Neuronal stem cell (in vitro differentiated cells): ENCODE data around the gene MYO19. TPM values are rescaled to one million over a fixed set of nuclear protein-coding genes. Genes with fewer than 3 reads are reported as not detected.
A peak's percentile ranks its signal among the peaks of the same experiment; 100 is the strongest.

Experiments
- DNase-seq: peaks from one replicate; pipeline ENCODE4 v3.0.0-alpha.2; 2013; ENCODE audit warnings: low spot score
- H2AFZ ChIP-seq: one replicate; pipeline ENCODE4 v1.6.1; 2013; ENCODE audit warnings: mild to moderate bottlenecking, low read length, inconsistent platforms
- H2AK5ac ChIP-seq: 2 replicates; pipeline ENCODE4 v1.6.1; 2013; ENCODE audit warnings: low read depth, mild to moderate bottlenecking, inconsistent platforms, low read length, moderate library complexity, mixed read lengths
- H2BK120ac ChIP-seq: 2 replicates; pipeline ENCODE4 v1.6.1; 2013; ENCODE audit warnings: low read depth, mild to moderate bottlenecking, inconsistent platforms, low read length, moderate library complexity, mixed read lengths
- H2BK12ac ChIP-seq: one replicate; pipeline ENCODE4 v1.6.1; 2013; ENCODE audit warnings: low read length, inconsistent platforms
- H2BK15ac ChIP-seq: 2 replicates; pipeline ENCODE4 v1.6.1; 2013; ENCODE audit warnings: mild to moderate bottlenecking, low read length, inconsistent platforms, mixed read lengths
- H2BK5ac ChIP-seq: one replicate; pipeline ENCODE4 v1.6.1; 2013; ENCODE audit warnings: inconsistent platforms, mild to moderate bottlenecking, low read length, moderate library complexity
- H3K14ac ChIP-seq: one replicate; pipeline ENCODE4 v1.6.1; 2013; ENCODE audit warnings: low read length, inconsistent platforms
- H3K18ac ChIP-seq: 2 replicates; pipeline ENCODE4 v1.6.1; 2013; ENCODE audit warnings: low read length, inconsistent platforms
- H3K23ac ChIP-seq: 2 replicates; pipeline ENCODE4 v1.6.1; 2013; ENCODE audit warnings: low read depth, mild to moderate bottlenecking, mixed read lengths, low read length, inconsistent platforms; ENCODE audit not compliant: poor library complexity
- H3K27ac ChIP-seq: replicated peaks from 3 replicates; pipeline ENCODE4 v1.5.1; 2013; ENCODE audit warnings: low read length, inconsistent platforms
- H3K27me3 ChIP-seq, 3 experiments: 2 replicates each; pipeline ENCODE4 v1.6.1; 2013; ENCODE audit warnings: low read length in 3 of 3, mild to moderate bottlenecking in 2 of 3, inconsistent platforms in 1 of 3, low read depth in 1 of 3, mixed read lengths in 1 of 3, moderate library complexity in 1 of 3; ENCODE audit not compliant: control insufficient read depth in 3 of 3, insufficient read depth in 3 of 3
- H3K36me3 ChIP-seq, 2 donors: replicated peaks in 1 of 2; 2 replicates each; pipeline ENCODE4 v1.6.1; 2013; ENCODE audit warnings: low read length in 2 of 2; ENCODE audit not compliant: control insufficient read depth in 2 of 2, insufficient read depth in 2 of 2
- H3K4ac ChIP-seq: 2 replicates; pipeline ENCODE4 v1.6.1; 2013; ENCODE audit warnings: inconsistent platforms, mild to moderate bottlenecking, low read length, moderate library complexity
- H3K4me1 ChIP-seq, 2 donors: 1 replicate in 1 of 2; 2 replicates in 1 of 2; pipeline ENCODE4 v1.6.1; 2013; ENCODE audit warnings: low read length in 2 of 2, low read depth in 1 of 2; ENCODE audit not compliant: control insufficient read depth in 2 of 2, insufficient read depth in 1 of 2
- H3K4me2 ChIP-seq: one replicate; pipeline ENCODE4 v1.6.1; 2013; ENCODE audit warnings: mild to moderate bottlenecking, low read length, inconsistent platforms; ENCODE audit not compliant: insufficient read depth, poor library complexity, severe bottlenecking
- H3K4me3 ChIP-seq, 2 donors: 2 replicates each; pipeline ENCODE4 v1.5.1; 2013; ENCODE audit warnings: low read length in 2 of 2, mild to moderate bottlenecking in 2 of 2, inconsistent platforms in 1 of 2, moderate library complexity in 1 of 2
- H3K79me1 ChIP-seq: one replicate; pipeline ENCODE4 v1.6.1; 2013; ENCODE audit warnings: low read depth, mild to moderate bottlenecking, inconsistent platforms, low read length, moderate library complexity
- H3K9ac ChIP-seq: one replicate; pipeline ENCODE4 v1.6.1; 2013; ENCODE audit warnings: mild to moderate bottlenecking, low read depth, low read length, inconsistent platforms; ENCODE audit not compliant: poor library complexity
- H3K9me3 ChIP-seq, 2 donors: replicated peaks in 1 of 2; 2 replicates each; pipeline versions ENCODE3 to v1.6.1; 2013; ENCODE audit warnings: low read length in 2 of 2, mild to moderate bottlenecking in 2 of 2, inconsistent platforms in 1 of 2, low read depth in 1 of 2, mixed read lengths in 1 of 2, moderate library complexity in 1 of 2; ENCODE audit not compliant: control insufficient read depth in 2 of 2, insufficient read depth in 1 of 2
- H4K8ac ChIP-seq: one replicate; pipeline ENCODE4 v1.6.1; 2013; ENCODE audit warnings: low read depth, mild to moderate bottlenecking, inconsistent platforms, low read length, moderate library complexity
- H4K91ac ChIP-seq: one replicate; pipeline ENCODE4 v1.6.1; 2013; ENCODE audit warnings: low read length, low read depth, mild to moderate bottlenecking, inconsistent platforms; ENCODE audit not compliant: poor library complexity
- WGBS, 2 donors: extraction: QIAGEN DNeasy Blood & Tissue Kit; methylation state at CpG; one replicate each; pipeline ENCODE4 v1.1.7; 2013; ENCODE audit warnings: missing lambda C conversion rate in 2 of 2, mixed read lengths in 1 of 2; ENCODE audit not compliant: insufficient read length in 2 of 2, insufficient replicate concordance in 1 of 2; ENCODE audit errors: extremely low coverage in 2 of 2; 5-methylcytosine and 5-hydroxymethylcytosine counted together
- polyA plus RNA-seq, 2 experiments: library from polyadenylated mRNA; stranded (reverse); fragments of 200-250 nt; gene quantifications; one replicate each; pipeline ENCODE4 v1.2.3, GENCODE V29; 2013

The MYO19 gene, protein sequence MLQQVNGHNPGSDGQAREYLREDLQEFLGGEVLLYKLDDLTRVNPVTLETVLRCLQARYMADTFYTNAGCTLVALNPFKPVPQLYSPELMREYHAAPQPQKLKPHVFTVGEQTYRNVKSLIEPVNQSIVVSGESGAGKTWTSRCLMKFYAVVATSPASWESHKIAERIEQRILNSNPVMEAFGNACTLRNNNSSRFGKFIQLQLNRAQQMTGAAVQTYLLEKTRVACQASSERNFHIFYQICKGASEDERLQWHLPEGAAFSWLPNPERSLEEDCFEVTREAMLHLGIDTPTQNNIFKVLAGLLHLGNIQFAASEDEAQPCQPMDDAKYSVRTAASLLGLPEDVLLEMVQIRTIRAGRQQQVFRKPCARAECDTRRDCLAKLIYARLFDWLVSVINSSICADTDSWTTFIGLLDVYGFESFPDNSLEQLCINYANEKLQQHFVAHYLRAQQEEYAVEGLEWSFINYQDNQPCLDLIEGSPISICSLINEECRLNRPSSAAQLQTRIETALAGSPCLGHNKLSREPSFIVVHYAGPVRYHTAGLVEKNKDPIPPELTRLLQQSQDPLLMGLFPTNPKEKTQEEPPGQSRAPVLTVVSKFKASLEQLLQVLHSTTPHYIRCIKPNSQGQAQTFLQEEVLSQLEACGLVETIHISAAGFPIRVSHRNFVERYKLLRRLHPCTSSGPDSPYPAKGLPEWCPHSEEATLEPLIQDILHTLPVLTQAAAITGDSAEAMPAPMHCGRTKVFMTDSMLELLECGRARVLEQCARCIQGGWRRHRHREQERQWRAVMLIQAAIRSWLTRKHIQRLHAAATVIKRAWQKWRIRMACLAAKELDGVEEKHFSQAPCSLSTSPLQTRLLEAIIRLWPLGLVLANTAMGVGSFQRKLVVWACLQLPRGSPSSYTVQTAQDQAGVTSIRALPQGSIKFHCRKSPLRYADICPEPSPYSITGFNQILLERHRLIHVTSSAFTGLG
- 29.5 TPM for polyA plus RNA-seq (2013, experiment 1 of 2)
- 30.0 TPM for polyA plus RNA-seq (2013, experiment 2 of 2)

GRCh38 chr17:36534840-36535668, at the start of gene MYO19, which contains the start of gene PIGW:
Gene MYO19 (minus strand): TSS chr17:36534868. CDS start chr17:36532538, 2,330 bp downstream.
Gene PIGW (plus strand): TSS chr17:36534987. CDS start chr17:36537102, 2,115 bp downstream.
- H3K4ac ChIP-seq = peak within 1 kb of the TSS; percentile 47
- H3K18ac ChIP-seq = peak within 1 kb of the TSS; percentile 98
- peak within 1 kb of the TSS; percentile 58 for H3K14ac ChIP-seq
- H4K91ac ChIP-seq = peak within 1 kb of the TSS; percentile 77
- peak within 1 kb of the TSS; percentile 94 for H3K9ac ChIP-seq
- H3K4me3 ChIP-seq = peak within 1 kb of the TSS; percentile 86 to 98
- no peaks in the 10 kb centered on the region for H3K9me3 ChIP-seq
- peak within 1 kb of the TSS; percentile 54 for H2AK5ac ChIP-seq
- H4K8ac ChIP-seq = no peak within 1 kb of the TSS
- WGBS, 2 donors = no CpG with 5 or more reads among the region's 83 CpGs
- peaks cover 5 to 8% of the 10 kb centered on the region in 2 donors for H3K4me1 ChIP-seq
- H3K4me2 ChIP-seq = peak within 1 kb of the TSS; percentile 99
- no peaks in the 10 kb centered on the region for H3K79me1 ChIP-seq
- H3K23ac ChIP-seq = peak within 1 kb of the TSS; percentile 77
- no peak within 1 kb of the TSS for H2BK12ac ChIP-seq
- peaks cover 23 to 69% of the 10 kb centered on the region in 2 donors for H3K36me3 ChIP-seq
- H3K27me3 ChIP-seq = no peaks in the 10 kb centered on the region
- H2BK120ac ChIP-seq = no peak within 1 kb of the TSS
- H3K27ac ChIP-seq = peak within 1 kb of the TSS; percentile 91
- peak within 1 kb of the TSS; percentile 89 for H2BK5ac ChIP-seq
- H2BK15ac ChIP-seq = peak within 1 kb of the TSS; percentile 93
- peak; percentile 88 for DNase-seq
- H2AFZ ChIP-seq = peak within 1 kb of the TSS; percentile 94

DNA sequence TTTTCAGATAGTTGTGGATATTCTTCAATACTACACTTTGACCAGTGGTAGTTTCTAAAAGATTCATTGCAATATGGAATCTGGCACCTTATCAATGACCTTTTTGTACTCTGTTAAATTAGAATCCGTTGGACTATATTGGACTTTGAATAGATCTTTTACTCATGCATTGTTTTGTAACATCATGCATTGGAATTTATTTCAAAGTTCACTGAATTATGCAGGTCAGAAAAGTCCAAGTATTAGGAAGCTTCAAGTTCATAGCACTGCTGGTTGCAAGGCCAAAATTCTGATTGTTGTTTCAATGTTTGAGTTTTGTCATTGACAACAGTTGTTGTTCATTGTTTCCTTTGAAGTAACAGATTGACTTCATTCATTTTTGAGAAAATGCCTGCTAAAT, 49.1 kb upstream of the MYO19 start:
- no peak overlapping the region for H2BK120ac ChIP-seq
- H3K27ac ChIP-seq = no peak overlapping the region
- no peak overlapping the region for H4K8ac ChIP-seq
- H3K79me1 ChIP-seq = no peaks in the 10 kb centered on the region
- peaks cover 26 to 93% of the 10 kb centered on the region in 2 donors for H3K36me3 ChIP-seq
- H3K27me3 ChIP-seq = no peaks in the 10 kb centered on the region
- H2BK5ac ChIP-seq = no peak overlapping the region
- no peak overlapping the region for H2BK12ac ChIP-seq
- H2AFZ ChIP-seq = no peak overlapping the region
- no peak overlapping the region for H3K4ac ChIP-seq
- no peak overlapping the region for H2AK5ac ChIP-seq
- no peak overlapping the region for H4K91ac ChIP-seq
- H3K14ac ChIP-seq = no peak overlapping the region
- H3K4me1 ChIP-seq = no peaks in the 10 kb centered on the region
- no peak overlapping the region for H3K18ac ChIP-seq
- no peak overlapping the region for H3K23ac ChIP-seq
- H2BK15ac ChIP-seq = no peak overlapping the region
- H3K4me2 ChIP-seq = no peak overlapping the region
- no peak for DNase-seq
- WGBS, 2 donors = no CpG with 5 or more reads among the region's 1 CpG
- no peaks in the 10 kb centered on the region for H3K9me3 ChIP-seq
- no peak overlapping the region for H3K9ac ChIP-seq
- no peak overlapping the region for H3K4me3 ChIP-seq

GRCh38 chr17:36578671-36579070, 44.0 kb upstream of the MYO19 start:
- peaks cover 16 to 83% of the 10 kb centered on the region in 2 donors for H3K36me3 ChIP-seq
- no peak overlapping the region for H3K4ac ChIP-seq
- no peak overlapping the region for H3K4me2 ChIP-seq
- H3K18ac ChIP-seq = no peak overlapping the region
- H2BK15ac ChIP-seq = no peak overlapping the region
- H3K14ac ChIP-seq = no peak overlapping the region
- H3K27me3 ChIP-seq = no peaks in the 10 kb centered on the region
- no peak overlapping the region for H2BK12ac ChIP-seq
- no peak overlapping the region for H2AFZ ChIP-seq
- H3K9me3 ChIP-seq = no peaks in the 10 kb centered on the region
- no peak overlapping the region for H3K23ac ChIP-seq
- no peak for DNase-seq
- peaks cover 8% of the 10 kb centered on the region for H3K79me1 ChIP-seq
- no peak overlapping the region for H2AK5ac ChIP-seq
- H4K8ac ChIP-seq = no peak overlapping the region
- no peak overlapping the region for H3K27ac ChIP-seq
- no peaks in the 10 kb centered on the region for H3K4me1 ChIP-seq
- H3K4me3 ChIP-seq = no peak overlapping the region
- no peak overlapping the region for H2BK5ac ChIP-seq
- no peak overlapping the region for H3K9ac ChIP-seq
- no peak overlapping the region for H4K91ac ChIP-seq
- no CpG with 5 or more reads among the region's 2 CpGs for WGBS, 2 donors
- H2BK120ac ChIP-seq = no peak overlapping the region
